GM06990 (cell line): ENCODE data around the gene GPR55.
"Not testable (repeated sequence)": the region's sequence is repeated elsewhere in the genome, so short reads cannot be mapped to it uniquely, and the experiment has no call there.

Experiments used
- DNase-seq: peaks from one replicate; pipeline ENCODE4 v3.0.0-alpha.2; 2011; ENCODE audit not compliant: insufficient read length; ENCODE audit errors: extremely low read depth
- H3K27me3 ChIP-seq: replicated peaks from 2 replicates; pipeline ENCODE4 v1.6.0; 2011; ENCODE audit warnings: low read length; ENCODE audit not compliant: control insufficient read depth, insufficient read depth
- H3K36me3 ChIP-seq: 2 replicates; pipeline ENCODE4 v1.5.1; 2011; ENCODE audit warnings: low read length; ENCODE audit not compliant: control insufficient read depth, insufficient read depth
- H3K4me3 ChIP-seq: replicated peaks from 2 replicates; pipeline ENCODE4 v1.5.1; 2011; ENCODE audit warnings: low read depth, mild to moderate bottlenecking, control low read depth, low read length
- CTCF ChIP-seq: IDR thresholded peaks from 2 replicates; pipeline ENCODE4 v1.5.1; 2011; ENCODE audit warnings: low read length, control low read depth, mild to moderate bottlenecking, inconsistent platforms; ENCODE audit not compliant: insufficient read depth, poor library complexity, severe bottlenecking

The GPR55 gene

GRCh38 chr2:230938516-230939065 lies 13.5 kb upstream of the GPR55 start:
- H3K27me3 ChIP-seq, result no peaks in the 10 kb centered on the region
- TF ChIP-seq CTCF, result no peak
- no peak overlapping the region for H3K4me3 ChIP-seq
- no peak for DNase-seq
- no peaks in the 10 kb centered on the region for H3K36me3 ChIP-seq

- TF ChIP-seq CTCF, result no peak
- Histone ChIP-seq H3K4me3 (no peak overlapping the region), H3K27me3 (no peaks in the 10 kb centered on the region), H3K36me3 (no peaks in the 10 kb centered on the region)
- DNase-seq, result no peak
Observed at GRCh38 chr2:230938098-230938497, 13.1 kb upstream of the GPR55 start.

- TF ChIP-seq CTCF, result no peak
- DNase-seq, result no peak
- H3K27me3 ChIP-seq, result no peaks in the 10 kb centered on the region
- no peaks in the 10 kb centered on the region for H3K36me3 ChIP-seq
- no peak overlapping the region for H3K4me3 ChIP-seq
Observed at GRCh38 chr2:230937362-230937761, 12.3 kb upstream of the GPR55 start.

- H3K36me3 ChIP-seq, H3K27me3 ChIP-seq, DNase-seq, H3K4me3 ChIP-seq: not testable (repeated sequence)
Observed at GRCh38 chr2:230936243-230936642, 11.2 kb upstream of the GPR55 start.

- TF ChIP-seq CTCF, result no peak
- no peak for DNase-seq
- no peaks in the 10 kb centered on the region for H3K27me3 ChIP-seq
Observed at GRCh38 chr2:230935130-230935430, 10.0 kb upstream of the GPR55 start.

GRCh38 chr2:230934231-230935129 lies 9.4 kb upstream of the GPR55 start:
- no peaks in the 10 kb centered on the region for H3K36me3 ChIP-seq
- no peak for DNase-seq
- no peak for TF ChIP-seq CTCF
- H3K27me3 ChIP-seq, result no peaks in the 10 kb centered on the region
- no peak overlapping the region for H3K4me3 ChIP-seq

More at GRCh38 chr2:230935130-230935430, 10.0 kb upstream of the GPR55 start:
- Histone ChIP-seq H3K36me3 (no peaks in the 10 kb centered on the region), H3K4me3 (no peak overlapping the region)
